GM12865 (cell line): ENCODE results near the gene KRT16.
A peak's percentile ranks its signal among the peaks of the same experiment; 100 is the strongest.

ENCODE experiments used
- DNase-seq: peaks from one replicate; pipeline ENCODE4 v3.0.0; 2010; ENCODE audit warnings: low read depth
- H3K4me3 ChIP-seq: 2 replicates; pipeline ENCODE4 v1.5.1; 2011; ENCODE audit warnings: mild to moderate bottlenecking, low read depth, low read length, control low read depth
- TF ChIP-seq, protein P1 (sequence below): IDR thresholded peaks from 2 replicates; pipeline ENCODE4 v1.5.1; 2011; ENCODE audit warnings: low read length, control low read depth, low read depth, inconsistent platforms; ENCODE audit not compliant: insufficient read depth; ENCODE audit errors: missing control alignments

The KRT16 gene

DNA sequence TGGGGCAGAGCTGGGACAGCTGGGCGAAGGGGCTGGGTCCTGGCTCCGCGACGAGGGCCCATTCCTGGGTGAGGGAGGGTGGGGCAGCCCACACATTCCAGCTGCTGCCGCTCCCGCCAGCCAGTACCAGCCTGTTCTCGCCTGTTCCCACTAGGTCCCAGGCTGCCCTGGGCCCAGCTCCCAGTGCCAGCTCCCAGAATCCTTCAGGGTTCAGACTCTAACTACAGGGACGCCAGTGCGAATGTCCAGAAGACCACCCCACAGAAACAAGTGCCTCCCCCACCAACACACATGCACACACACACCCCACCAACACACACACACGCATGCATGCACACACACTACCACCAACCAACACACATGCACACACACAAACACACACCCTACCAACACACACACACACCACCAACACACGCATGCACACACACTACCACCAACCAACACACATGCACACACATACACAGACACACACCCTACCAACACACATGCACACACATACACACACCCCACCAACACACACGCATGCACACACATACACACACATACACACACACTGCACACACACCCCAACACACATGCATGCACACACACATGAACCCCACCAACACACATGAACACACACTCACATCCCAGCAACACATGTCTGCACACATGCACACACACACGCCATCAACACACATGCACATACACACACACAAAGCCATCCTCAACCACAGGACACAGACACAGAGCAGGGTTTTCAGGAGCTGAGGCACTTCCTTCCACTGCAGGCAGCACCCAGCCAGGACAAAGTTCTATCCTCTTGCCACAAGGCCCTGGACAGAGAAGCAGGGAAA is 39.3 kb upstream of the KRT16 start:
- DNase-seq, result no peak
- H3K4me3 ChIP-seq, result no peak overlapping the region

DNA sequence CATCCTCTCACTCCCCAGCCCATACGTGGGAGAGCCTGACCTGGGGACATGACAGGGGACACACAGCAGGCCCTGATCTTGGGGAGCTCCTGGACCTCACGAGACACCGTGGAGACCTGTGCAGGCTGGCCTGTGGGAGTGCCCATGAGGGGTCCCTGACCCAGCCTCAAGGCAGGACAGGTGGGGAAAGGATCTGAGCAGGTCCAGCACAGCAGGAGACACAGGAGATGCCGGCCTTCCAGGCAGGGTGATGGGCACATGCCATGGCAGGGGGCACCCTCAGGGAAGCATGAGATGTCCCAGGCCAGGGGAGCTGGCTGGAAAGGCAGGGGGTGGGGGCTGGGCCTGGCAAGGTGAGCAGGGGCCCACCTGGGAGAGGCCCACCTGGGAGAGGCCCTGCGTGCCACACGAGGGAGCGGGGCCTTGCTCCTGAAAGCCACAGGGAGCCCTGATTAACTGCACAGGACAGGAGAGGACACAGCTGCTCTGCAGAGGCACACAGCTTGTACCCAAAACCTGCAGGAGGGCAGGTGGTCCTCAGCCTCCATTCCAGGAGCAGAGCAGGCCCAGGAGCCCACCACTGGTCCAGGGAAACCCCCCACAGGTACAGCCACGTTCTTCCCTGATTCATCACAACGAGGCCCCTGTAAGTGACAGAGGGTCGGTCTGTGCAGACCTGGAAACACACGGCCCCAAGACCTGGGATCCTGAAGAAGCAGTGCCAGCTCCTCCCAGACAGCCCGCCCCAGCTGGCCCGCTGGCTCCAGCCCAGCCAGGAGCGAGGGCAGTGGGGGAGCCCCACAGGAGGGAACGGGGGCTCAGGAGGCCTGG is 38.4 kb upstream of the KRT16 start:
- H3K4me3 ChIP-seq, result no peak overlapping the region
- no peak for DNase-seq
- TF ChIP-seq, protein P1, sequence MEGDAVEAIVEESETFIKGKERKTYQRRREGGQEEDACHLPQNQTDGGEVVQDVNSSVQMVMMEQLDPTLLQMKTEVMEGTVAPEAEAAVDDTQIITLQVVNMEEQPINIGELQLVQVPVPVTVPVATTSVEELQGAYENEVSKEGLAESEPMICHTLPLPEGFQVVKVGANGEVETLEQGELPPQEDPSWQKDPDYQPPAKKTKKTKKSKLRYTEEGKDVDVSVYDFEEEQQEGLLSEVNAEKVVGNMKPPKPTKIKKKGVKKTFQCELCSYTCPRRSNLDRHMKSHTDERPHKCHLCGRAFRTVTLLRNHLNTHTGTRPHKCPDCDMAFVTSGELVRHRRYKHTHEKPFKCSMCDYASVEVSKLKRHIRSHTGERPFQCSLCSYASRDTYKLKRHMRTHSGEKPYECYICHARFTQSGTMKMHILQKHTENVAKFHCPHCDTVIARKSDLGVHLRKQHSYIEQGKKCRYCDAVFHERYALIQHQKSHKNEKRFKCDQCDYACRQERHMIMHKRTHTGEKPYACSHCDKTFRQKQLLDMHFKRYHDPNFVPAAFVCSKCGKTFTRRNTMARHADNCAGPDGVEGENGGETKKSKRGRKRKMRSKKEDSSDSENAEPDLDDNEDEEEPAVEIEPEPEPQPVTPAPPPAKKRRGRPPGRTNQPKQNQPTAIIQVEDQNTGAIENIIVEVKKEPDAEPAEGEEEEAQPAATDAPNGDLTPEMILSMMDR, result no peak

More for the DNA sequence above, 39.3 kb upstream of the KRT16 start:
- TF ChIP-seq, protein P1, result no peak

DNA sequence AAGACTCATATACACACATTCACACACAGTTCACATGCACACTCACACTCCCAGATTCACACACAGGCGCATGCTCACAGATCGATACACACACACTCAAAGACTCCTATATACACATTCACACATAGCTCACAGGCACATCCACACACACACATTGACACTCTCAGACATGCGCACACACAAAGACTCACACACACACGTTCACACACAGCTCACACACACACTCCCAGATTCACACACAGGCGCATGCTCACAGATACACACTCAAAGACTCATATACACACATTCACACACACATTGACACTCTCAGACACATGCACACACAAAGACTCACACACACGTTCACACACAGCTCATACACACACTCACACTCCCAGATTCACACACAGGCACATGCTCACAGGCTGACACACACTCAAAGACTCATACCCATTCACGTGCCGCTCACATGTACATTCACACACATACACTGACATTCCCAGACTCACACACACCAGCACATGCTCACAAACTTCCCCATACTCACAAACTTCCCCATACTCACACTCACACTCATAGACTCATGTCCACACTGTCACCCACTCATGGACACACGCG is 37.5 kb upstream of the KRT16 start:
- TF ChIP-seq, protein P1, result no peak
- no peak overlapping the region for H3K4me3 ChIP-seq
- no peak for DNase-seq

DNA sequence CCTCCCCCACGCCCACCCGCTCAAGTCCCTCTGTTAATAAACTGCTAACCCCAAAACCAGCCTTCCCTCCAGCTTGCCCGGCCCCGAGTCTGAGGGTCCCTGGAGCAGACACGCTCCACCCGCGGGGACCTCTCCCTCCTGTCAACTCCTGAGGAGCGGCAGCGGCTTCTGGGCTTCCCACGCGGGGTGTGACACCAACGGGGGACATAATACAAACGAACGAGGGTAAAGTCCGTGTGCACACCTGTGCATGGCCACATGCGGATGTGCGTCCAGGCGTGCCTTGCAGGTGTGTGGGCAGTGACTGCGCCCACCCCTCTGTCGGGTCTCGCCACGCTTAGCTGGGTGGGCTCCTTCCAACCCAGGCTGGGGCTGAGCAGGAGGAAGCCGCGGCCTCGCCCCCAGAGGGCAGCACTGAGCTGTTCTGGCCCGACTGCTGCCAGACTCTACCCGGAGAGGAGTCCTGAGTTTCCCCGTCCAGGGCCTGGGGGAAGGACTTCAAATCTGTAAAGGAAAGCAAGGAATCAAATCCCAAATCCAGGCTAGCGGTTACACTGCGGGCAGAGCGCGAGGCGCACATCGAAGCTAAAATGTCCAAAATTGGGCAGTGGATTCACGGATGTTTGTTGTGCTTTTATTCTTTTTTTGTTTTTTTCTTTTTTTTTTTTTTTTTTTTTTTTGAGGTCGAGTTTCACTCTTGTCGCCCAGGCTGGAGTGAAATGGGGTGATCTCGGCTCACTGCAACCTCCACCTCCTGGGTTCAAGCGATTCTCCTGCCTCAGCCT is 36.0 kb upstream of the KRT16 start:
- no peak overlapping the region for H3K4me3 ChIP-seq
- TF ChIP-seq, protein P1, result peak; percentile 96
- DNase-seq, result peak; percentile 79

DNA sequence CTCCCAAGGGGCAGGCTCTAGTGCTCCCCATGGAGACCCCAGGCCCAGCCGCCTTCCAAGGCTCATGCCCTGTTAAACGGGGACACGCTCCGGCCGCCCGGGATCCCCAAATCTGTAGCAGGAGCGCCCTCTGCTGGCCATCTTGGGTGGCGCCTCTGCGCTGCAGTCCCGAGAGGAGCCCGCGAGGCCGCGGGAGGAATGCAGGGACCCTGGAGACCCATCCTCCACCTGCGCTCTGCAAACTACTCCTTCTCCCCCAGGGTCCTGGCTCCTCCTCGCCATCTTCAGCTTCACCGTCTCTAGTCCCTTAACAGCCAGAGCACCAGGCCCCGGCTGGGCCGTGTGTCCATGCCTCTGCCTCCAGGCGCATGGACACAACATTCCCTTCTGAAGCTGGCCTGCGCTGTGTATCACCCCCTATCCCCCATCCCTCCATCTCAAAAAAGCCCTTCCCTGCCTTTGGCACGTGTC is 35.4 kb upstream of the KRT16 start:
- DNase-seq, result peak; percentile 75
- no peak overlapping the region for H3K4me3 ChIP-seq
- TF ChIP-seq, protein P1, result peak; percentile 96
